PFSK-1 (cell line): Measurements from ENCODE around the gene NEURL4.

ENCODE experiments used
- FOXP2 ChIP-seq: optimal IDR thresholded peaks from 2 replicates; pipeline ENCODE3; 2011; ENCODE audit warnings: borderline replicate concordance, control low read depth, inconsistent platforms; ENCODE audit not compliant: insufficient read depth; ENCODE audit errors: extremely low read length, extremely low read depth
- POLR2AphosphoS5 ChIP-seq: IDR thresholded peaks from 2 replicates; pipeline ENCODE4 v1.6.1; 2012; ENCODE audit warnings: low read depth, mild to moderate bottlenecking, control low read depth, low read length, moderate library complexity
- SIN3A ChIP-seq: IDR thresholded peaks from 2 replicates; pipeline ENCODE4 v1.6.1; 2012; ENCODE audit warnings: mild to moderate bottlenecking, low read length, moderate library complexity, borderline replicate concordance; ENCODE audit not compliant: insufficient read depth
- TAF1 ChIP-seq: IDR thresholded peaks from 2 replicates; pipeline ENCODE4 v1.6.1; 2012; ENCODE audit warnings: low read length, control low read depth, borderline replicate concordance; ENCODE audit not compliant: insufficient read depth
- TF ChIP-seq, protein P1 (sequence below), 2 experiments: IDR thresholded peaks; 2 replicates each; pipeline versions ENCODE4 v1.6.1 to v1.8.0; 2011 to 2012; ENCODE audit warnings: low read depth in 2 of 2, low read length in 2 of 2, control low read depth in 1 of 2, inconsistent platforms in 1 of 2, mild to moderate bottlenecking in 1 of 2, moderate library complexity in 1 of 2; ENCODE audit not compliant: insufficient read depth in 1 of 2

The NEURL4 gene

GRCh38 chr17:7266784-7267183, 62.4 kb downstream of the NEURL4 start:
- TF ChIP-seq POLR2AphosphoS5, result no peak
- TF ChIP-seq SIN3A, result no peak
- TF ChIP-seq FOXP2, result no peak
- TF ChIP-seq, protein P1, sequence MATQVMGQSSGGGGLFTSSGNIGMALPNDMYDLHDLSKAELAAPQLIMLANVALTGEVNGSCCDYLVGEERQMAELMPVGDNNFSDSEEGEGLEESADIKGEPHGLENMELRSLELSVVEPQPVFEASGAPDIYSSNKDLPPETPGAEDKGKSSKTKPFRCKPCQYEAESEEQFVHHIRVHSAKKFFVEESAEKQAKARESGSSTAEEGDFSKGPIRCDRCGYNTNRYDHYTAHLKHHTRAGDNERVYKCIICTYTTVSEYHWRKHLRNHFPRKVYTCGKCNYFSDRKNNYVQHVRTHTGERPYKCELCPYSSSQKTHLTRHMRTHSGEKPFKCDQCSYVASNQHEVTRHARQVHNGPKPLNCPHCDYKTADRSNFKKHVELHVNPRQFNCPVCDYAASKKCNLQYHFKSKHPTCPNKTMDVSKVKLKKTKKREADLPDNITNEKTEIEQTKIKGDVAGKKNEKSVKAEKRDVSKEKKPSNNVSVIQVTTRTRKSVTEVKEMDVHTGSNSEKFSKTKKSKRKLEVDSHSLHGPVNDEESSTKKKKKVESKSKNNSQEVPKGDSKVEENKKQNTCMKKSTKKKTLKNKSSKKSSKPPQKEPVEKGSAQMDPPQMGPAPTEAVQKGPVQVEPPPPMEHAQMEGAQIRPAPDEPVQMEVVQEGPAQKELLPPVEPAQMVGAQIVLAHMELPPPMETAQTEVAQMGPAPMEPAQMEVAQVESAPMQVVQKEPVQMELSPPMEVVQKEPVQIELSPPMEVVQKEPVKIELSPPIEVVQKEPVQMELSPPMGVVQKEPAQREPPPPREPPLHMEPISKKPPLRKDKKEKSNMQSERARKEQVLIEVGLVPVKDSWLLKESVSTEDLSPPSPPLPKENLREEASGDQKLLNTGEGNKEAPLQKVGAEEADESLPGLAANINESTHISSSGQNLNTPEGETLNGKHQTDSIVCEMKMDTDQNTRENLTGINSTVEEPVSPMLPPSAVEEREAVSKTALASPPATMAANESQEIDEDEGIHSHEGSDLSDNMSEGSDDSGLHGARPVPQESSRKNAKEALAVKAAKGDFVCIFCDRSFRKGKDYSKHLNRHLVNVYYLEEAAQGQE (IDR thresholded peaks at IDR 0.05; ENCODE audit: insufficient read depth in 1 of 2, low read depth in 2 of 2, low read length in 2 of 2), result no peak
- no peak for TF ChIP-seq TAF1
